ENCODE data around the gene MPRIP. TPM values are rescaled to one million over a fixed set of nuclear protein-coding genes. Genes with fewer than 3 reads are reported as not detected.

Gene MPRIP
- polyA plus RNA-seq, 1 donor (not counting 4 experiments of a cell fraction or from before 2014, with no cell fraction given): 113 TPM

- H3K36me3 ChIP-seq (ENCODE audit: control insufficient read depth in 2 of 2, extremely low read depth in 1 of 2, insufficient read depth in 2 of 2, low read length in 2 of 2): peaks cover 11 to 31% of the 10 kb centered on the region in 2 experiments
- peaks cover 21% of the 10 kb centered on the region for H3K9me1 ChIP-seq (ENCODE audit: control insufficient read depth, extremely low read depth, insufficient read depth, low read length)
- H3K4me1 ChIP-seq (ENCODE audit: control insufficient read depth, extremely low read depth, insufficient read depth, low read length): peaks cover 41% of the 10 kb centered on the region
- no peak overlapping the region for H3K4me2 ChIP-seq (ENCODE audit: control insufficient read depth, extremely low read depth, insufficient read depth, low read depth, low read length)
- no peak overlapping the region for H3K4me3 ChIP-seq (ENCODE audit: control insufficient read depth in 2 of 3, extremely low read depth in 1 of 3, insufficient read depth in 2 of 3, low read depth in 1 of 3, low read length in 3 of 3)
- no peak for DNase-seq (ENCODE audit: low read depth, low spot score)
- peak; percentile 23 for FAIRE-seq
- H3K9ac ChIP-seq (ENCODE audit: control insufficient read depth, extremely low read depth, insufficient read depth, low read length): no peak overlapping the region
- no peaks in the 10 kb centered on the region for H3K9me3 ChIP-seq (ENCODE audit: control insufficient read depth, low read depth, low read length)
- H2AFZ ChIP-seq (ENCODE audit: control insufficient read depth, low read length): no peak overlapping the region
- no peaks in the 10 kb centered on the region for H3K27me3 ChIP-seq (ENCODE audit: control insufficient read depth, extremely low read depth, insufficient read depth, low read length)
- TF ChIP-seq EZH2 (IDR thresholded peaks at IDR 0.05; ENCODE audit: low read length) (no peak), CTCF (optimal IDR thresholded peaks at IDR 0.05 in 1 of 3, IDR thresholded peaks at IDR 0.05 in 1 of 3, conservative IDR thresholded peaks at IDR 0.05 in 1 of 3; ENCODE audit: extremely low read depth in 1 of 3, insufficient read depth in 2 of 3, low read length in 3 of 3) (no peak)
- dilution Hi-C loops (cut with MboI; ENCODE audit: extremely low pct_ligation_motif_present, low sequenced_read_pairs): no loop called here
- peaks cover 49% of the 10 kb centered on the region for H4K20me1 ChIP-seq (ENCODE audit: control insufficient read depth, extremely low read depth, insufficient read depth, low read length)
- peaks cover 90% of the 10 kb centered on the region for H3K79me2 ChIP-seq (ENCODE audit: control insufficient read depth, insufficient read depth, low read length)
- H3K27ac ChIP-seq (ENCODE audit: control insufficient read depth, insufficient read depth, low read length): no peak overlapping the region
Measured at GRCh38 chr17:17107281-17107680, 65.0 kb downstream of the MPRIP start.

DNA sequence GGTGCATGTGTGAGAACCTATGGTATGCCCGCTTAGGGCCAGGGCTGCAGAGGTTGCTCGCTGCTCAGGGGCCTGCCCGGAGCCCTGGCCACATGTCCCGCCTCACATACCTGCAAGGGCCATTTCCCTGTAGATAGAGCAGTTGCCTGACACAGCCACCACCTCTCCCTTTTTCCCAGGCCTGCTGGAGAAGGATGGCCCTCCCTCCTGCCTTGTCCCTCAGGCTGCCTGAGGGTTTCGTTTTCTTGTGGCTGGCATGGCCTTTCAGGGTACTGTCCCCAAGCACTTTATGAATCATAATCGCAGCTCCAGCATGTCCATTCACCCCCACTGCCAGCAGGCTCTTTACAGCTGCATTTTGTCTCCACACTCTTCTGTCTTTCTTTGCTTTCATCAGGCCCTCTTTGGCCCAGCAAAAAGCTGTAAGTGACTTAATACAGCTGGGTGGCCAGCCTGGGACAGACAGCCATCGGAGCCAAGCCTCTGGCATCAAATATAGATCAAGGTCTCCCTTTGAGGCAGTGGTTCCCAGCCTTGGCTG lies 65.7 kb downstream of the MPRIP start:
- H3K9ac ChIP-seq (ENCODE audit: control insufficient read depth, extremely low read depth, insufficient read depth, low read length): peak overlapping the region; percentile 8
- H3K79me2 ChIP-seq (ENCODE audit: control insufficient read depth, insufficient read depth, low read length): peaks cover 90% of the 10 kb centered on the region
- no peak overlapping the region for H3K4me3 ChIP-seq (ENCODE audit: control insufficient read depth in 2 of 3, extremely low read depth in 1 of 3, insufficient read depth in 2 of 3, low read depth in 1 of 3, low read length in 3 of 3)
- H2AFZ ChIP-seq (ENCODE audit: control insufficient read depth, low read length): no peak overlapping the region
- TF ChIP-seq CTCF (optimal IDR thresholded peaks at IDR 0.05 in 1 of 3, IDR thresholded peaks at IDR 0.05 in 1 of 3, conservative IDR thresholded peaks at IDR 0.05 in 1 of 3; ENCODE audit: extremely low read depth in 1 of 3, insufficient read depth in 2 of 3, low read length in 3 of 3) (no peak), EZH2 (IDR thresholded peaks at IDR 0.05; ENCODE audit: low read length) (no peak)
- no peaks in the 10 kb centered on the region for H3K27me3 ChIP-seq (ENCODE audit: control insufficient read depth, extremely low read depth, insufficient read depth, low read length)
- H3K9me3 ChIP-seq (ENCODE audit: control insufficient read depth, low read depth, low read length): no peaks in the 10 kb centered on the region
- FAIRE-seq: no peak
- peaks cover 21% of the 10 kb centered on the region for H3K9me1 ChIP-seq (ENCODE audit: control insufficient read depth, extremely low read depth, insufficient read depth, low read length)
- peaks cover 7 to 28% of the 10 kb centered on the region in 2 experiments for H3K36me3 ChIP-seq (ENCODE audit: control insufficient read depth in 2 of 2, extremely low read depth in 1 of 2, insufficient read depth in 2 of 2, low read length in 2 of 2)
- H3K4me2 ChIP-seq (ENCODE audit: control insufficient read depth, extremely low read depth, insufficient read depth, low read depth, low read length): no peak overlapping the region
- DNase-seq (ENCODE audit: low read depth, low spot score): no peak
- dilution Hi-C loops (cut with MboI; ENCODE audit: extremely low pct_ligation_motif_present, low sequenced_read_pairs): no loop called here
- no peak overlapping the region for H3K27ac ChIP-seq (ENCODE audit: control insufficient read depth, insufficient read depth, low read length)
- peaks cover 41% of the 10 kb centered on the region for H3K4me1 ChIP-seq (ENCODE audit: control insufficient read depth, extremely low read depth, insufficient read depth, low read length)
- peaks cover 53% of the 10 kb centered on the region for H4K20me1 ChIP-seq (ENCODE audit: control insufficient read depth, extremely low read depth, insufficient read depth, low read length)
